H1 (cell line): Measurements from ENCODE around the gene PAX4. TPM values are rescaled to one million over a fixed set of nuclear protein-coding genes. Genes with fewer than 3 reads are reported as not detected.

Experiments used
- CTCF ChIA-PET: fragments of 300-600 bp; sonication (Branson Sonifier 250); formaldehyde crosslinking; loops from one replicate; lab custom pipeline; 2021; ENCODE audit not compliant: partially characterized antibody; lab: Charles Lee
- POLR2A ChIA-PET: fragments of 300-600 bp; sonication (Branson Sonifier 250); formaldehyde crosslinking; loops from one replicate; lab custom pipeline; 2021; ENCODE audit warnings: inconsistent platforms; ENCODE audit not compliant: partially characterized antibody; lab: Charles Lee
- DNase-seq, 2 experiments: peaks; one replicate each; pipeline versions ENCODE4 v3.0.0 to v3.0.0-alpha.2; 2010 to 2022; ENCODE audit warnings: low spot score in 2 of 2, low read depth in 1 of 2, mixed read lengths in 1 of 2
- FAIRE-seq: peaks from 2 replicates; lab custom pipeline; 2011; peaks lifted over from hg19 to GRCh38; lab: Jason Lieb, UNC
- H2AFZ ChIP-seq: 2 replicates; pipeline ENCODE4 v1.8.1; 2012; ENCODE audit warnings: low read length, inconsistent platforms
- H2AK5ac ChIP-seq: 2 replicates; pipeline ENCODE4 v1.6.1; 2013; ENCODE audit warnings: low read depth, low read length
- H2BK120ac ChIP-seq: replicated peaks from 2 replicates; pipeline ENCODE3; 2013; ENCODE audit warnings: low read depth, low read length, inconsistent platforms
- H2BK12ac ChIP-seq: 2 replicates; pipeline ENCODE4 v1.6.1; 2013; ENCODE audit warnings: low read depth, low read length
- H2BK15ac ChIP-seq: 2 replicates; pipeline ENCODE4 v1.6.1; 2013; ENCODE audit warnings: low read length
- H2BK20ac ChIP-seq: 2 replicates; pipeline ENCODE4 v1.6.1; 2013; ENCODE audit warnings: low read length
- H2BK5ac ChIP-seq: 2 replicates; pipeline ENCODE4 v1.6.1; 2013; ENCODE audit warnings: low read depth, low read length
- H3K14ac ChIP-seq: 2 replicates; pipeline ENCODE4 v1.6.1; 2013; ENCODE audit warnings: inconsistent platforms; ENCODE audit not compliant: insufficient read length
- H3K18ac ChIP-seq: 2 replicates; pipeline ENCODE4 v1.6.1; 2013; ENCODE audit warnings: low read length; ENCODE audit errors: extremely low read depth
- H3K23ac ChIP-seq: 2 replicates; pipeline ENCODE4 v1.6.1; 2013; ENCODE audit warnings: inconsistent platforms; ENCODE audit not compliant: insufficient read length
- H3K23me2 ChIP-seq: 2 replicates; pipeline ENCODE4 v1.6.1; 2013; ENCODE audit warnings: low read depth, low read length
- H3K27ac ChIP-seq: 2 replicates; pipeline ENCODE4 v1.6.1; 2011; ENCODE audit warnings: low read depth, low read length, inconsistent platforms
- H3K27me3 ChIP-seq, 4 experiments: replicated peaks in 1 of 4; 1 replicate in 1 of 4; 2 replicates in 3 of 4; pipeline versions ENCODE4 v1.6.1 to v1.8.1; 2011 to 2013; ENCODE audit warnings: low read length in 3 of 4, mild to moderate bottlenecking in 3 of 4, inconsistent platforms in 2 of 4, mixed read lengths in 2 of 4, moderate library complexity in 1 of 4; ENCODE audit not compliant: control insufficient read depth in 3 of 4, insufficient read depth in 3 of 4; ENCODE audit errors: extremely low read depth in 1 of 4
- H3K36me3 ChIP-seq, 4 experiments: 2 replicates each; pipeline versions ENCODE4 v1.6.1 to v1.8.1; 2011 to 2013; ENCODE audit warnings: mild to moderate bottlenecking in 4 of 4, low read length in 3 of 4, moderate library complexity in 2 of 4, control low read depth in 1 of 4, inconsistent platforms in 1 of 4; ENCODE audit not compliant: insufficient read depth in 4 of 4, control insufficient read depth in 2 of 4
- H3K4ac ChIP-seq: replicated peaks from 2 replicates; pipeline ENCODE3; 2013; ENCODE audit warnings: low read length, low read depth, mixed read lengths, inconsistent platforms; ENCODE audit not compliant: insufficient read length
- H3K4me1 ChIP-seq, 4 experiments: replicated peaks in 1 of 4; 1 replicate in 1 of 4; 2 replicates in 3 of 4; pipeline versions ENCODE4 v1.6.1 to v1.8.1; 2011 to 2013; ENCODE audit warnings: low read length in 3 of 4, inconsistent platforms in 2 of 4, mixed read lengths in 1 of 4; ENCODE audit not compliant: insufficient read depth in 4 of 4, control insufficient read depth in 3 of 4
- H3K4me2 ChIP-seq, 2 experiments: 2 replicates each; pipeline versions ENCODE4 v1.6.1 to v1.8.1; 2011 to 2013; ENCODE audit warnings: low read depth in 2 of 2, low read length in 2 of 2, control low read depth in 1 of 2, inconsistent platforms in 1 of 2, mild to moderate bottlenecking in 1 of 2; ENCODE audit not compliant: insufficient read depth in 1 of 2
- H3K4me3 ChIP-seq, 4 experiments: fragments of 200-600, 300-600 bp in 1 of 4; sonication (generic), shearing (Covaris generic), sonication (Bioruptor Twin) in 1 of 4; 2 replicates each; pipeline versions ENCODE4 v1.5.1 to v1.8.1; 2011 to 2016; ENCODE audit warnings: low read length in 4 of 4, low read depth in 3 of 4, control low read depth in 2 of 4, inconsistent platforms in 2 of 4, mild to moderate bottlenecking in 2 of 4, mixed read lengths in 1 of 4, moderate library complexity in 1 of 4; ENCODE audit not compliant: insufficient read depth in 2 of 4; ENCODE audit errors: extremely low read depth in 1 of 4
- H3K56ac ChIP-seq: replicated peaks from 2 replicates; pipeline ENCODE3; 2013; ENCODE audit warnings: low read depth, mild to moderate bottlenecking, mixed read lengths, low read length, inconsistent platforms; ENCODE audit not compliant: insufficient read length
- H3K79me1 ChIP-seq: 2 replicates; pipeline ENCODE4 v1.6.1; 2013; ENCODE audit warnings: low read depth, low read length, control low read depth
- H3K79me2 ChIP-seq, 2 experiments: 2 replicates each; pipeline versions ENCODE4 v1.6.1 to v1.8.1; 2012 to 2013; ENCODE audit warnings: low read length in 2 of 2, mild to moderate bottlenecking in 2 of 2, inconsistent platforms in 1 of 2; ENCODE audit not compliant: insufficient read depth in 2 of 2, control insufficient read depth in 1 of 2
- H3K9ac ChIP-seq, 4 experiments: replicated peaks in 1 of 4; 1 replicate in 1 of 4; 2 replicates in 3 of 4; pipeline versions ENCODE4 v1.6.1 to v1.8.1; 2011 to 2013; ENCODE audit warnings: low read depth in 3 of 4, low read length in 3 of 4, control low read depth in 2 of 4, mild to moderate bottlenecking in 2 of 4, moderate library complexity in 2 of 4, inconsistent platforms in 1 of 4; ENCODE audit errors: extremely low read depth in 1 of 4
- H3K9me3 ChIP-seq, 2 experiments: 2 replicates each; pipeline versions ENCODE4 v1.6.1 to v1.8.1; 2012 to 2013; ENCODE audit warnings: mild to moderate bottlenecking in 2 of 2, moderate library complexity in 2 of 2, control low read depth in 1 of 2, inconsistent platforms in 1 of 2, low read depth in 1 of 2, low read length in 1 of 2, mixed read lengths in 1 of 2; ENCODE audit not compliant: insufficient read depth in 2 of 2
- H4K20me1 ChIP-seq, 2 experiments: replicated peaks in 1 of 2; 2 replicates each; pipeline versions ENCODE3 to v1.8.1; 2011 to 2013; ENCODE audit warnings: inconsistent platforms in 2 of 2, low read length in 2 of 2, mild to moderate bottlenecking in 1 of 2; ENCODE audit not compliant: insufficient read depth in 2 of 2, control insufficient read depth in 1 of 2
- H4K5ac ChIP-seq: 2 replicates; pipeline ENCODE4 v1.6.1; 2013; ENCODE audit warnings: low read length, low read depth, mixed read lengths, inconsistent platforms; ENCODE audit not compliant: insufficient read length
- H4K8ac ChIP-seq: 2 replicates; pipeline ENCODE4 v1.8.0; 2013; ENCODE audit warnings: mild to moderate bottlenecking, moderate library complexity, low read length, inconsistent platforms; ENCODE audit not compliant: insufficient read depth; ENCODE audit errors: extremely low read depth
- H4K91ac ChIP-seq: replicated peaks from 2 replicates; pipeline ENCODE3; 2013; ENCODE audit warnings: low read length, mixed read lengths, inconsistent platforms; ENCODE audit not compliant: insufficient read length
- ATF2 ChIP-seq: IDR thresholded peaks from 2 replicates; pipeline ENCODE4 v1.6.1; 2012; ENCODE audit warnings: low read length, inconsistent platforms
- EGR1 ChIP-seq: IDR thresholded peaks from 2 replicates; pipeline ENCODE4 v1.6.1; 2011; ENCODE audit warnings: low read depth, low read length, borderline replicate concordance
- GABPA ChIP-seq: IDR thresholded peaks from 2 replicates; pipeline ENCODE4 v1.6.1; 2011; ENCODE audit warnings: mild to moderate bottlenecking, low read length, moderate library complexity, borderline replicate concordance; ENCODE audit not compliant: insufficient read depth
- POU5F1 ChIP-seq: IDR thresholded peaks from 2 replicates; pipeline ENCODE4 v1.6.1; 2011; ENCODE audit warnings: low read depth, mild to moderate bottlenecking, low read length, moderate library complexity
- RBBP5 ChIP-seq: IDR thresholded peaks from 2 replicates; pipeline ENCODE4 v1.7.1; 2012; ENCODE audit warnings: low read depth, mild to moderate bottlenecking, inconsistent platforms, low read length, moderate library complexity, borderline replicate concordance
- RFX5 ChIP-seq: IDR thresholded peaks from 2 replicates; pipeline ENCODE4 v1.6.1; 2011; ENCODE audit warnings: low read depth, low read length, improper control_type of control experiment, borderline replicate concordance
- SRF ChIP-seq: IDR thresholded peaks from 2 replicates; pipeline ENCODE4 v1.6.1; 2011; ENCODE audit warnings: mild to moderate bottlenecking, low read depth, low read length, moderate library complexity
- SUZ12 ChIP-seq: fragments of 200-600 bp; sonication (generic); IDR thresholded peaks from 2 replicates; pipeline ENCODE4 v1.6.1; 2012; ENCODE audit warnings: mild to moderate bottlenecking, inconsistent platforms, low read length, moderate library complexity, mixed read lengths
- TAF1 ChIP-seq: IDR thresholded peaks from 2 replicates; pipeline ENCODE4 v1.6.1; 2011; ENCODE audit warnings: mild to moderate bottlenecking, low read depth, low read length
- WGBS, 2 experiments: shearing (Covaris generic) in 1 of 2; methylation state at CpG; one replicate each; pipeline versions ENCODE4 v1.1.6 to v1.1.7; 2013 to 2015; ENCODE audit warnings: low lambda C conversion rate in 2 of 2, mixed read lengths in 2 of 2, inconsistent platforms in 1 of 2, low coverage in 1 of 2, missing lambda C conversion rate in 1 of 2; ENCODE audit not compliant: insufficient replicate concordance in 2 of 2, insufficient coverage in 1 of 2, insufficient read length in 1 of 2; ENCODE audit errors: extremely low coverage in 1 of 2, missing lambda C conversion rate in 1 of 2; 5-methylcytosine and 5-hydroxymethylcytosine counted together
- polyA plus RNA-seq, 7 experiments: library from polyadenylated mRNA; depleted of rRNA in 3 of 7; stranded (reverse) in 5 of 7; unstranded in 2 of 7; fragments of >200 nt in 5 of 7; fragments of 200-250 nt in 2 of 7; gene quantifications; 1 replicate in 5 of 7; 2 replicates in 1 of 7; 4 replicates in 1 of 7; pipeline versions ENCODE4 v1.2.1 to v1.2.3, GENCODE V29; 2011 to 2013; ENCODE audit warnings: missing spikeins in 2 of 7, mixed read lengths in 2 of 7
- total RNA-seq: library from RNA; stranded (reverse); fragmentation: NEBNext Ultra II Directional; extraction: Animal tissue kit (Norgen Biotek cat#: 25700); gene quantifications from 2 replicates; pipeline ENCODE4 v1.2.1, GENCODE V29; 2021

Gene PAX4
- total and polyA plus RNA-seq, 2 of the 8 experiments (the other 6 are each of a cell fraction or from before 2014, with no cell fraction given) = 0.20 TPM; not detected in 1

- no peak overlapping the region for H2BK12ac ChIP-seq
- no peak overlapping the region for H3K27ac ChIP-seq
- H3K14ac ChIP-seq = no peak overlapping the region
- H2BK5ac ChIP-seq = no peak overlapping the region; the same call in 1 of the 2 replicates
- no peak overlapping the region for H4K5ac ChIP-seq
- H2BK15ac ChIP-seq = peak overlapping the region; percentile 47; the same call in 1 of the 2 replicates
- H3K79me2 ChIP-seq = no peaks in the 10 kb centered on the region
- H4K91ac ChIP-seq = no peak overlapping the region
- peak overlapping the region; percentile 78 for H3K18ac ChIP-seq
- ChIA-PET POLR2A (interaction anchor here (0.6 to 2.1 kb wide), 7 partner anchors 9 to 44 kb away, joined by 4 to 14 read pairs (median 5); partner anchors contain the start of genes ARF5 and FSCN3), CTCF (interaction anchor here (0.7 to 9.2 kb wide), 23 partner anchors 8 to 316 kb away, joined by 3 to 115 read pairs (median 3); partner anchors contain the start of genes ARF5 and GCC1)
- no peaks in the 10 kb centered on the region for H4K20me1 ChIP-seq
- no peak overlapping the region for H2BK120ac ChIP-seq
- H3K23me2 ChIP-seq = peaks cover 15% of the 10 kb centered on the region
- peak overlapping the region; percentile 100 for H2AFZ ChIP-seq
- no peak overlapping the region; a peak in 1 of 7 replicates for H3K9ac ChIP-seq
- H2AK5ac ChIP-seq = no peak overlapping the region
- no peaks in the 10 kb centered on the region for H3K79me1 ChIP-seq
- H3K23ac ChIP-seq = no peak overlapping the region
- no peak overlapping the region for H2BK20ac ChIP-seq
- H4K8ac ChIP-seq = no peak overlapping the region
- DNase-seq = no peak
- no peak overlapping the region for H3K4ac ChIP-seq
- H3K36me3 ChIP-seq = no peaks in the 10 kb centered on the region
- 27% methylated on average over 27 of the region's 27 CpGs; no CpG with 5 or more reads in 1 of the 2 experiments for WGBS, 2 experiments
- H3K56ac ChIP-seq = no peak overlapping the region
- FAIRE-seq = no peak
- H3K9me3 ChIP-seq = no peaks in the 10 kb centered on the region
- H3K4me2 ChIP-seq = peak overlapping the region; percentile 96 to 99
- peaks cover 9 to 31% (median 20%) of the 10 kb centered on the region in 4 experiments; a peak in 6 of 7 replicates for H3K27me3 ChIP-seq
- H3K4me1 ChIP-seq = peaks cover 0 to 7% (median 3%) of the 10 kb centered on the region in 4 experiments; a peak in 3 of 7 replicates
- H3K4me3 ChIP-seq = peak overlapping the region; percentile 46 to 79 (median 70)
- TF ChIP-seq SRF (no peak), ATF2 (no peak), GABPA (no peak; the same call in 1 of the 2 replicates), POU5F1 (no peak), SUZ12 (no peak; the same call in 1 of the 2 replicates), RBBP5 (no peak; the same call in 1 of the 2 replicates), EGR1 (no peak), TAF1 (no peak), RFX5 (no peak)
These were observed 1.9 kb upstream of the PAX4 start for GRCh38 chr7:127619681-127620405.
